Fibroblast of villous mesenchyme (primary cell): Measurements from ENCODE around the gene NFIX. TPM values are rescaled to one million over a fixed set of nuclear protein-coding genes. Genes with fewer than 3 reads are reported as not detected.

Source experiments
- DNase-seq: peaks from one replicate; pipeline ENCODE4 v3.0.0-alpha.2; 2010; ENCODE audit warnings: low read depth
- H3K4me3 ChIP-seq: 2 replicates; pipeline ENCODE4 v1.5.1; 2011; ENCODE audit warnings: low read depth, mild to moderate bottlenecking, low read length
- CTCF ChIP-seq: IDR thresholded peaks from 2 replicates; pipeline ENCODE4 v1.5.1; 2012; ENCODE audit warnings: low read depth, mild to moderate bottlenecking, low read length; ENCODE audit not compliant: insufficient read depth
- total RNA-seq: library from RNA; depleted of rRNA; stranded (reverse); fragments of >200 nt; gene quantifications from 2 replicates; pipeline ENCODE4 v1.2.3, GENCODE V29; 2012

NFIX gene
- total RNA-seq, 1 donor, result 30.2 TPM

- no peak overlapping the region for H3K4me3 ChIP-seq
- no peak for DNase-seq
- TF ChIP-seq CTCF, result no peak
These were observed 10.0 kb downstream of the NFIX start for GRCh38 chr19:13005253-13005652.

- TF ChIP-seq CTCF, result no peak
- no peak for DNase-seq
- H3K4me3 ChIP-seq, result no peak overlapping the region
These were observed 10.6 kb downstream of the NFIX start for GRCh38 chr19:13005861-13006370.

- H3K4me3 ChIP-seq, result no peak overlapping the region
- DNase-seq, result no peak
- no peak for TF ChIP-seq CTCF
These were observed 11.4 kb downstream of the NFIX start for GRCh38 chr19:13006431-13007281.

- H3K4me3 ChIP-seq, result no peak overlapping the region
- DNase-seq, result no peak
- no peak for TF ChIP-seq CTCF
These were observed 12.2 kb downstream of the NFIX start for GRCh38 chr19:13007292-13008045.

- H3K4me3 ChIP-seq, result no peak overlapping the region
- no peak for DNase-seq
These were observed 13.9 kb downstream of the NFIX start for GRCh38 chr19:13008926-13009787.

More at GRCh38 chr19:13008926-13009787, 13.9 kb downstream of the NFIX start:
- TF ChIP-seq CTCF, result no peak
